ENCODE measurements around the gene TP53BP2.
A peak's percentile ranks its signal among the peaks of the same experiment; 100 is the strongest.

Gene TP53BP2

GRCh38 chr1:223771469-223771813 lies 74.3 kb downstream of the TP53BP2 start:
- Histone ChIP-seq H3K4me1 (ENCODE audit: control extremely low read depth in 1 of 4, control insufficient read depth in 4 of 4, insufficient read depth in 4 of 4, low read length in 3 of 4) (peaks cover 0 to 34% (median 10%) of the 10 kb centered on the region in 4 experiments), H3K27ac (ENCODE audit: insufficient read depth in 1 of 2, low read depth in 1 of 2, low read length in 2 of 2, poor library complexity in 1 of 2, severe bottlenecking in 2 of 2) (peak overlapping the region in 1 of 2 experiments; percentile 78), H3K36me3 (ENCODE audit: control insufficient read depth in 4 of 4, insufficient read depth in 4 of 4, low read length in 3 of 4) (peaks cover 9 to 51% (median 22%) of the 10 kb centered on the region in 4 experiments), H3K9me3 (ENCODE audit: control extremely low read depth in 1 of 5, control insufficient read depth in 4 of 5, insufficient read depth in 2 of 5, low read depth in 1 of 5, low read length in 4 of 5) (no peaks in the 10 kb centered on the region), H3K4me3 (ENCODE audit: control insufficient read depth in 1 of 7, extremely low read depth in 1 of 7, insufficient read depth in 4 of 7, low read depth in 2 of 7, low read length in 6 of 7) (no peak overlapping the region), H3K27me3 (replicated peaks in 2 of 5; ENCODE audit: control insufficient read depth in 4 of 5, insufficient read depth in 5 of 5, low read length in 4 of 5) (no peaks in the 10 kb centered on the region)
- no peak for DNase-seq
- CTCF ChIA-PET = interaction anchor here (0.6 to 4.1 kb wide), 6 partner anchors 9 to 643 kb away, joined by 3 to 16 read pairs (median 3); no protein-coding TSS in a partner anchor
- POLR2A ChIA-PET = no interaction called here
- WGBS (ENCODE audit: insufficient coverage) = 94% methylated on average over 2 of the region's 2 CpGs

DNA sequence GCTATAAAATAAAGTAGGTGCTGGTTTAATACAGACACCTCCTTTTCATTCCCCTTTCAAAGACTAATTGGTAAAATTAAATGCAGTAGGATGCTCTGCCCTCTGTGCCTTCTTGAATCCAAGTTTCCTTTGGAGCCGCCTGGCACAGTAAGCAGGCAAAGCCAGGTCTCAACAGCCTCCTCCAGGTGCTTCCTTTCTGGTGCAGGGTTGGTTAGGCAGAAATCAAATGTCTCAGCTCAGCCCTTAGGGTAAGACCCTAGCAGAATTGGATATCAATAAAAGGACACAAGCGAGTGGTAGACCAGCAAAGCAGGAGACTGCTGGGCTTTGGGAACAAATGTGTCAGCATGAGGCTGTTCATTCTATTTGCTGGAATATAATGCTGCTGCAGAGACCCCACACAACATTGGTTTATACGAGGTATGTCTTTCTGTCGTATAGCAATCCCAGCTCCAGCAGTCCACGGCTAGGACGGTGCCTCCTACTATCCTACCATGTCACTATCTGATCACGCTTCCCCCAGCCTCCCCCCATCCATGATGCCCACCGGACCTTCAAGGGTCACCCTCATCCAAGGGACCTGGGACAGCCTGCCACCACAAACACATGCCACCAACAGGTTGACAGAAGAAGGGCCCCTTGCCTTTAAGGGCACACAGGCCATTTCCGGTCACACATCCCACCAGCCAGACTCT lies 75.0 kb downstream of the TP53BP2 start:
- peaks cover 9 to 54% (median 20%) of the 10 kb centered on the region in 4 experiments for H3K36me3 ChIP-seq (ENCODE audit: control insufficient read depth in 4 of 4, insufficient read depth in 4 of 4, low read length in 3 of 4)
- H3K4me1 ChIP-seq (ENCODE audit: control extremely low read depth in 1 of 4, control insufficient read depth in 4 of 4, insufficient read depth in 4 of 4, low read length in 3 of 4) = peaks cover 0 to 28% (median 4%) of the 10 kb centered on the region in 4 experiments
- H3K27ac ChIP-seq (ENCODE audit: insufficient read depth in 1 of 2, low read depth in 1 of 2, low read length in 2 of 2, poor library complexity in 1 of 2, severe bottlenecking in 2 of 2) = peak overlapping the region in 1 of 2 experiments; percentile 78
- no peak for DNase-seq
- H3K27me3 ChIP-seq (replicated peaks in 2 of 5; ENCODE audit: control insufficient read depth in 4 of 5, insufficient read depth in 5 of 5, low read length in 4 of 5) = no peaks in the 10 kb centered on the region
- 94% methylated on average over 9 of the region's 9 CpGs for WGBS (ENCODE audit: insufficient coverage)
- ChIA-PET CTCF (interaction anchor here (0.6 to 4.1 kb wide), 8 partner anchors 10 to 643 kb away, joined by 3 to 16 read pairs (median 4); no protein-coding TSS in a partner anchor), POLR2A (no interaction called here)
- no peak overlapping the region for H3K4me3 ChIP-seq (ENCODE audit: control insufficient read depth in 1 of 7, extremely low read depth in 1 of 7, insufficient read depth in 4 of 7, low read depth in 2 of 7, low read length in 6 of 7)
- no peaks in the 10 kb centered on the region for H3K9me3 ChIP-seq (ENCODE audit: control extremely low read depth in 1 of 5, control insufficient read depth in 4 of 5, insufficient read depth in 2 of 5, low read depth in 1 of 5, low read length in 4 of 5)

DNA sequence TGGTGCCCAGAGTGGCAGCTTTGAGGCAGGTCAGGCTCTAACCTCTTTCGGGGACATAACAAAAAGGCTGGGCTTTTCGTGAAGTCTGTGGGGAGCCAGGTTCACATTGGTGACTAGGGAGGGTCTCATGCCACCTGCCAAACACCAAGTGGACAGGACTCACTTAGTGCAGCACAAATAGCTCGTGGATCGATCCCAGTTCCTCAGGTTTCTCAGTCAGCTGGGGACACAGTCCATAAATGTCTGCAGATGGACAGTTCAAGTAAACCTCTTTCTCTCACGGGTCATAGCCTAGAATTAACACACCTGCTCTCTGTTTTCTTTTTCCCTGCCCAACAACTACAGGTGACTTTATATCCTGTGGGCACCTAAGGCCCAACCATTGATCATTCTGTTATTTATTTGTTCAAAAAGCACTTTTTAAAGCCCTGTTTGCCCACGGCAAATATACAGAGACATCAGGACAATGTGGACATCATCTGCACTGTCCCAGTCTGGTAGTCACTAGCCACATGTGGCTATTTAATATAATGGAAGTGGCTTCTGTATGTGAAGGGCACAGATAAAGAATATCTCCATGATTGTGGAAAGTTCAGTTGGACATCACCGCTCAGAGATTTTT lies 79.9 kb downstream of the TP53BP2 start:
- no peak overlapping the region for H3K27ac ChIP-seq (ENCODE audit: insufficient read depth in 1 of 2, low read depth in 1 of 2, low read length in 2 of 2, poor library complexity in 1 of 2, severe bottlenecking in 2 of 2)
- peaks cover 0 to 48% (median 9%) of the 10 kb centered on the region in 4 experiments for H3K36me3 ChIP-seq (ENCODE audit: control insufficient read depth in 4 of 4, insufficient read depth in 4 of 4, low read length in 3 of 4)
- DNase-seq = no peak
- H3K27me3 ChIP-seq (replicated peaks in 2 of 5; ENCODE audit: control insufficient read depth in 4 of 5, insufficient read depth in 5 of 5, low read length in 4 of 5) = no peaks in the 10 kb centered on the region
- ChIA-PET POLR2A (no interaction called here), CTCF (interaction anchor here (1.2 kb wide), 1 partner anchor 8 kb away, joined by 5 read pairs; no protein-coding TSS in a partner anchor)
- peaks cover 0 to 4% (median under 1%) of the 10 kb centered on the region in 4 experiments for H3K4me1 ChIP-seq (ENCODE audit: control extremely low read depth in 1 of 4, control insufficient read depth in 4 of 4, insufficient read depth in 4 of 4, low read length in 3 of 4)
- 97% methylated on average over 7 of the region's 7 CpGs for WGBS (ENCODE audit: insufficient coverage)
- no peak overlapping the region for H3K4me3 ChIP-seq (ENCODE audit: control insufficient read depth in 1 of 7, extremely low read depth in 1 of 7, insufficient read depth in 4 of 7, low read depth in 2 of 7, low read length in 6 of 7)
- no peaks in the 10 kb centered on the region for H3K9me3 ChIP-seq (ENCODE audit: control extremely low read depth in 1 of 5, control insufficient read depth in 4 of 5, insufficient read depth in 2 of 5, low read depth in 1 of 5, low read length in 4 of 5)

DNA sequence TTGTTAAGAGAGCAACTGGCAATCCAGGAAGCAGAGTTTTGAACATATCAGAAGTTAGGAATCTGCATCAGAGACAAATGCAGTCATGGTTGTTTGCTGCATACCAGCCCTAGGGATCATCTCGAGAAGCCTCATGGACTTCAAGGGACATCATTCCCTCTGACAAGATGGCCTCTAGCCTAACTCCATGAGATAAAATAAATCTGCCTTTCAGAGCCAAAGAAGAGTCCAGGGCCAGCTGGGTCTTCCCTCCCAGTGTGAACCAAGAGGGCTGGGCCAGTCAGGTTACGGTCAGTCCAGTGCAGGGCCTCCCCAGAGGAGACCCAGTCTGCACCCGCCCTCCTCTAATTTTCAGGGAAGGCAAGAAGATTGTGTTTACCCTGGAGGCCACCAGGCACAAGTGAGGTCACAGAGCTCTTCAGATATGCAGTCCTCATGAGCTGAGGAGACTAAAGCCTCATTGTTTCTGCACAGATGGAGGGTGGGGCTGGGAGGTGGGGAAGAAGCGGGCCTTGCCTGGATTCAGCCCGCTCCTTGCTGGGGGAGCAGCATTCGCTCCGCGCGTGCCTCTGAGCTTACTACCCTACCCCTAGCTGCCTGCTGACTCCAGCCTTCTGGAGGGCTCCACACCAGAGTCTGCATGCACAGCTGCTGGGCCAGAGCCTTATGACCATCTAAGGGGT lies 80.6 kb downstream of the TP53BP2 start:
- H3K4me3 ChIP-seq (ENCODE audit: control insufficient read depth in 1 of 7, extremely low read depth in 1 of 7, insufficient read depth in 4 of 7, low read depth in 2 of 7, low read length in 6 of 7) = no peak overlapping the region
- H3K27ac ChIP-seq (ENCODE audit: insufficient read depth in 1 of 2, low read depth in 1 of 2, low read length in 2 of 2, poor library complexity in 1 of 2, severe bottlenecking in 2 of 2) = no peak overlapping the region
- H3K36me3 ChIP-seq (ENCODE audit: control insufficient read depth in 4 of 4, insufficient read depth in 4 of 4, low read length in 3 of 4) = peaks cover 0 to 48% (median 8%) of the 10 kb centered on the region in 4 experiments
- ChIA-PET POLR2A (no interaction called here), CTCF (interaction anchor here (1.1 to 1.2 kb wide), 2 partner anchors 9 to 12 kb away, joined by 3 to 5 read pairs; no protein-coding TSS in a partner anchor)
- no peaks in the 10 kb centered on the region for H3K27me3 ChIP-seq (replicated peaks in 2 of 5; ENCODE audit: control insufficient read depth in 4 of 5, insufficient read depth in 5 of 5, low read length in 4 of 5)
- no peak for DNase-seq
- WGBS (ENCODE audit: insufficient coverage) = 88% methylated on average over 9 of the region's 9 CpGs
- no peaks in the 10 kb centered on the region for H3K4me1 ChIP-seq (ENCODE audit: control extremely low read depth in 1 of 4, control insufficient read depth in 4 of 4, insufficient read depth in 4 of 4, low read length in 3 of 4)
- no peaks in the 10 kb centered on the region for H3K9me3 ChIP-seq (ENCODE audit: control extremely low read depth in 1 of 5, control insufficient read depth in 4 of 5, insufficient read depth in 2 of 5, low read depth in 1 of 5, low read length in 4 of 5)

- no peak overlapping the region for H3K27ac ChIP-seq (ENCODE audit: insufficient read depth in 1 of 2, low read depth in 1 of 2, low read length in 2 of 2, poor library complexity in 1 of 2, severe bottlenecking in 2 of 2)
- no peaks in the 10 kb centered on the region for H3K4me1 ChIP-seq (ENCODE audit: control extremely low read depth in 1 of 4, control insufficient read depth in 4 of 4, insufficient read depth in 4 of 4, low read length in 3 of 4)
- DNase-seq = no peak
- ChIA-PET POLR2A (no interaction called here), CTCF (interaction anchor here (1.9 to 2.1 kb wide), 2 partner anchors 15 to 17 kb away, joined by 7 to 8 read pairs; no protein-coding TSS in a partner anchor)
- no peaks in the 10 kb centered on the region for H3K27me3 ChIP-seq (replicated peaks in 2 of 5; ENCODE audit: control insufficient read depth in 4 of 5, insufficient read depth in 5 of 5, low read length in 4 of 5)
- H3K4me3 ChIP-seq (ENCODE audit: control insufficient read depth in 1 of 7, extremely low read depth in 1 of 7, insufficient read depth in 4 of 7, low read depth in 2 of 7, low read length in 6 of 7) = no peak overlapping the region
- peaks cover 0 to 43% (median 5%) of the 10 kb centered on the region in 4 experiments for H3K36me3 ChIP-seq (ENCODE audit: control insufficient read depth in 4 of 4, insufficient read depth in 4 of 4, low read length in 3 of 4)
- H3K9me3 ChIP-seq (ENCODE audit: control extremely low read depth in 1 of 5, control insufficient read depth in 4 of 5, insufficient read depth in 2 of 5, low read depth in 1 of 5, low read length in 4 of 5) = no peaks in the 10 kb centered on the region
- 100% methylated on average over 5 of the region's 5 CpGs for WGBS (ENCODE audit: insufficient coverage)
Measured at GRCh38 chr1:223763881-223764280, 81.9 kb downstream of the TP53BP2 start.

DNA sequence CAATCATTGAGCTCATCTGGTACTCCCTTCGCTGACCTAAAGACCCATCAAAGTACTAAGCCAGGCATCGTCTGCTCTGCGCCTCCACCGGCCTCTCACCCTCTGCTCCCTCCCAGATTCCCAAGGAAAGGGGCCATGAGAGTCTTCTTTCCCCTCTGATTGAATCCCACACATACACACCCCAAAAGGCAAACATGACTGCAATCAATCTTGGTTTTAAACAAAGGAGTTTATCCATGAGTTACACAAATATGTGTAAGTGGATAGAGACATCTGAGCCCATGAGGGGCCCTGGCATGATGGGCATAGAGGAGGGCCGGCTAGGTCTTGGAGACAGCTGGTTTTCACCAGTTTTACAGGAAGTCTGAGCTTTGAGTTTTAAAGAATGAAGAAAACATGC lies 82.5 kb downstream of the TP53BP2 start:
- DNase-seq = no peak
- Histone ChIP-seq H3K9me3 (ENCODE audit: control extremely low read depth in 1 of 5, control insufficient read depth in 4 of 5, insufficient read depth in 2 of 5, low read depth in 1 of 5, low read length in 4 of 5) (no peaks in the 10 kb centered on the region), H3K36me3 (ENCODE audit: control insufficient read depth in 4 of 4, insufficient read depth in 4 of 4, low read length in 3 of 4) (peaks cover 0 to 43% (median 5%) of the 10 kb centered on the region in 4 experiments), H3K4me3 (ENCODE audit: control insufficient read depth in 1 of 7, extremely low read depth in 1 of 7, insufficient read depth in 4 of 7, low read depth in 2 of 7, low read length in 6 of 7) (no peak overlapping the region), H3K27me3 (replicated peaks in 2 of 5; ENCODE audit: control insufficient read depth in 4 of 5, insufficient read depth in 5 of 5, low read length in 4 of 5) (no peaks in the 10 kb centered on the region), H3K27ac (ENCODE audit: insufficient read depth in 1 of 2, low read depth in 1 of 2, low read length in 2 of 2, poor library complexity in 1 of 2, severe bottlenecking in 2 of 2) (no peak overlapping the region), H3K4me1 (ENCODE audit: control extremely low read depth in 1 of 4, control insufficient read depth in 4 of 4, insufficient read depth in 4 of 4, low read length in 3 of 4) (no peaks in the 10 kb centered on the region)
- POLR2A ChIA-PET = no interaction called here
- CTCF ChIA-PET = interaction anchor here (0.6 to 2.9 kb wide), 4 partner anchors 14 to 239 kb away, joined by 4 to 8 read pairs (median 6); no protein-coding TSS in a partner anchor
- 98% methylated on average over 5 of the region's 5 CpGs for WGBS (ENCODE audit: insufficient coverage)
